Activated B cell treated with CpG ODN at 0.5 μM for 24 hours (primary cell): ENCODE results near the gene VPS29. TPM values are rescaled to one million over a fixed set of nuclear protein-coding genes. Genes with fewer than 3 reads are reported as not detected.

Experiments used
- ATAC-seq: fragments of 200-7000 bp; cut with Tn5 transposase; one replicate; pipeline ENCODE4 v1.10.0; 2021; ENCODE audit warnings: low read depth, mild to moderate bottlenecking, moderate library complexity
- CTCF ChIA-PET: fragments of 350-600 bp; sonication (Branson Sonifier 250); formaldehyde crosslinking; loops from one replicate; lab custom pipeline; 2021; ENCODE audit warnings: antibody characterized with exemption; lab: Charles Lee
- POLR2A ChIA-PET: fragments of 350-600 bp; sonication (Branson Sonifier 250); formaldehyde crosslinking; loops from one replicate; lab custom pipeline; 2021; ENCODE audit warnings: antibody characterized with exemption; lab: Charles Lee
- DNase-seq: peaks from one replicate; pipeline ENCODE4 v3.0.0; 2022
- H3K27ac Mint-ChIP-seq: one replicate; pipeline ENCODE4 v1.8.0; 2020; ENCODE audit warnings: mixed read lengths
- H3K27me3 Mint-ChIP-seq: one replicate; pipeline ENCODE4 v1.8.0; 2021; ENCODE audit warnings: mixed read lengths
- H3K36me3 Mint-ChIP-seq: one replicate; pipeline ENCODE4 v1.8.0; 2021; ENCODE audit warnings: low read depth, mixed read lengths
- H3K4me1 Mint-ChIP-seq: one replicate; pipeline ENCODE4 v1.8.0; 2021; ENCODE audit warnings: mixed read lengths
- H3K4me3 Mint-ChIP-seq: one replicate; pipeline ENCODE4 v1.8.0; 2020; ENCODE audit warnings: mild to moderate bottlenecking, mixed read lengths
- H3K9me3 Mint-ChIP-seq: one replicate; pipeline ENCODE4 v1.8.0; 2020; ENCODE audit warnings: mixed read lengths
- intact Hi-C: fragments of 100-400 bp; cut with micrococcal nuclease; formaldehyde crosslinking; loops from one replicate; pipeline ENCODE4 v1.15.1; 2024
- total RNA-seq: library from RNA; stranded (reverse); gene quantifications from 2 replicates; pipeline ENCODE4 v1.2.3, GENCODE V29; 2022
- TF ChIP-seq, protein P1 (sequence below): fragments of 200-600 bp; IDR thresholded peaks from one replicate; pipeline ENCODE4 v1.8.0; 2022; ENCODE audit warnings: antibody characterized with exemption, mild to moderate bottlenecking

Gene VPS29
- total RNA-seq, 1 donor from 2014 or later = 117 TPM

DNA sequence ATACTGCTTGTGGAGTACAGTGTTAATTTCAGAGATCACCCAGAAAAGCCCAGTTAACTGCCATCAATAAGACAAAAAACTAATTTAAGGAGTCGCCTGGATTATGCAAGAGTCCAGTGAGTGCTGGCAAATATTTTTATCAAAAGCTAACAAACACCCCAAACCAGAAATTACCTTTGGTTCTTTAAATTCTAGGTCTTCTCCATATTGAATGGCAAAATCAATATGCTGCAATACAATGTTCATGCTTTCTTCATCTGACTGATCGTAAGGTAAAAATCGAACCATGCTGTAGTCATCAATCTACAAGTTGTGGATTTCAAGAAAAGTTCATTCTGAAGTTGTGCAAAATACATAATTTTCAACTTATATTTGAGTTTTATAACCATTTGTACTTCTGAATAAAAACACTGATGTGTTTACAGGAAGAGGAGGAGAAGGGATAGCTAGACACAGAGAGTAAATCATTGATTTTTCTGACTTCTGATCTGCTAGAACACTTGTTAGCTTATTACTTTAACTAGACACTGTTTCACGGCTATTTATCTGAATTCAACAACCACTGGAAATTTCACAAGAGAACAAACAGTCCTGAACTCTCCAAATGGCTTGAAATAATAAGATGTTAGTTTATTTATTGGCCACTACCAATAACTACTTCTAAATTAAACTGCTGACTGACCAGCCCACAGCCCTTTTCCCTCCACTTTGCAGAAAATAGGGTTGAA lies 48.2 kb downstream of the VPS29 start:
- Mint-ChIP-seq H3K36me3 (peaks cover 37% of the 10 kb centered on the region), H3K27ac (peak overlapping the region; percentile 19), H3K4me1 (peaks cover 49% of the 10 kb centered on the region), H3K27me3 (no peaks in the 10 kb centered on the region), H3K9me3 (no peaks in the 10 kb centered on the region), H3K4me3 (no peak overlapping the region)
- POLR2A ChIA-PET = interaction anchor here (0.6 to 3.0 kb wide), 2 partner anchors 15 to 234 kb away, joined by 4 to 16 read pairs; partner anchors contain the start of genes FAM216A and GPN3
- intact Hi-C loops = no loop called here
- TF ChIP-seq, protein P1, sequence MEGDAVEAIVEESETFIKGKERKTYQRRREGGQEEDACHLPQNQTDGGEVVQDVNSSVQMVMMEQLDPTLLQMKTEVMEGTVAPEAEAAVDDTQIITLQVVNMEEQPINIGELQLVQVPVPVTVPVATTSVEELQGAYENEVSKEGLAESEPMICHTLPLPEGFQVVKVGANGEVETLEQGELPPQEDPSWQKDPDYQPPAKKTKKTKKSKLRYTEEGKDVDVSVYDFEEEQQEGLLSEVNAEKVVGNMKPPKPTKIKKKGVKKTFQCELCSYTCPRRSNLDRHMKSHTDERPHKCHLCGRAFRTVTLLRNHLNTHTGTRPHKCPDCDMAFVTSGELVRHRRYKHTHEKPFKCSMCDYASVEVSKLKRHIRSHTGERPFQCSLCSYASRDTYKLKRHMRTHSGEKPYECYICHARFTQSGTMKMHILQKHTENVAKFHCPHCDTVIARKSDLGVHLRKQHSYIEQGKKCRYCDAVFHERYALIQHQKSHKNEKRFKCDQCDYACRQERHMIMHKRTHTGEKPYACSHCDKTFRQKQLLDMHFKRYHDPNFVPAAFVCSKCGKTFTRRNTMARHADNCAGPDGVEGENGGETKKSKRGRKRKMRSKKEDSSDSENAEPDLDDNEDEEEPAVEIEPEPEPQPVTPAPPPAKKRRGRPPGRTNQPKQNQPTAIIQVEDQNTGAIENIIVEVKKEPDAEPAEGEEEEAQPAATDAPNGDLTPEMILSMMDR = no peak
- no peak for DNase-seq
- no peak for ATAC-seq
- CTCF ChIA-PET = interaction anchor here (0.8 to 2.0 kb wide), 5 partner anchors 15 to 438 kb away, joined by 3 to 10 read pairs (median 6); partner anchors contain the start of gene FAM216A

DNA sequence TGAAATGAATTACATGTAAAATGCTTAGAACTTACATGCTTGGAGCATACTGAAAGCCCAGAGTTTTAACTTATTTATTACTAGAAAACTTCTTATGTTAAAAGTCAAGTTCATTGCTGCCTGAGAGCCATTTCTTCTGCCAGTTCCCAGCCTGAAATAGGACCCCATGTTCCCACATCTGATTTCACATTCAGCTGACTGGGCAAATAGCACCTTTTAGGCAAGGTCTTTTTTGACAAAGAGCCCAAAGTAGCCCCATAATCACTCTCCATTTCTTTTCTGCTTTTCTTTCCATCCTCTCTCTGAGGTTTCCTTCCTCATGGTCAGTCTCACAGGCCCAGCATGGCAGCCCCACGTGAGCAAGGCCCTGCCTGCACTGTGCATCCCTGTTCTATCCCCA lies 50.6 kb downstream of the VPS29 start:
- peak overlapping the region; percentile 100 for H3K27ac Mint-ChIP-seq

DNA sequence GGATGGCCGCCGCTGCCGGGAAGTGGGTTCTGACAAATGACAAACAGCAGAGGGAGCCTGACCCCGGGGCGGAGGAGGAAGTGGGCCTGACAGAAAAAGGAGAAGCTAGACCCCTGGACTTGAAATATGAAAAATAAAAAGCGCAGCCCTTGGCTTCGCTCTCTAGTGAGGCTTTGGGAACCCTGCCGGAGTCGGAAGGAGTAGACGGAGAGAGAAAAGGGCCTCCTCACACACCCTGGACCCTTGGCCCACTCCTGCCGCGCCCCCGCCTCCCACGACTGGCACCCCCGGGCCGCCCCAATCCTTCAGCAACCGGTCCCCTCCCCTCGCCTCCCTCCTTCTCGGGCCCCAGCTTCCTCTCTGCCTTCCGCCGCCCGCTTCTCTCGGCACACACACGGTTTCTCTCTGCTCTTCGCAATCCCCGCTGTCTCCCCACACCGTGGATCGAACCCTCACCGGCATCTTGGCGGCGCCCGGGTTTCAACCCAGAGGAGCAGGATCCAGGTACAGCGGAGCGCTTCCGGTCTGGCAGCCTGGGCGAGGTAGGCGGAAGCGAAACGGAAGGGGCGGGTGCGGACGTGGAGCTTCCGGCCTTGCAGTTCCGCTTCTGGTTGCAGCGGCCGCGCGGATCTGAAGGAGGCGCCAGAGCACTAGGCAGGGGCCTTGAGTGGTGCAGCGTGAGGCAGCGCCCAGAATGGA lies 52.0 kb downstream of the VPS29 start, which contains the start of gene ARPC3:
Gene ARPC3, minus strand, starts transcription at position 539 of the 699 bp plus-strand sequence. Its CDS starts 77 bp downstream, at position 462.
- ChIA-PET CTCF (interaction anchor here (0.6 to 6.7 kb wide), 50 partner anchors 8 to 445 kb away, joined by 3 to 189 read pairs (median 4); partner anchors contain the start of genes FAM216A, GPN3, RAD9B and VPS29), POLR2A (interaction anchor here (0.6 to 3.4 kb wide), 64 partner anchors 9 to 1236 kb away, joined by 3 to 106 read pairs (median 5); partner anchors contain the start of genes ACAD10, ATP2A2, BRAP and CCDC63)
- H3K4me3 Mint-ChIP-seq = peak within 1 kb of the TSS; percentile 100
- ATAC-seq (peak; percentile 92), DNase-seq (peak; percentile 92)
- peaks cover 48% of the 10 kb centered on the region for H3K4me1 Mint-ChIP-seq
- H3K27ac Mint-ChIP-seq = peak within 1 kb of the TSS; percentile 100
- H3K36me3 Mint-ChIP-seq = peaks cover 52% of the 10 kb centered on the region
- TF ChIP-seq, protein P1 = no peak
- no peaks in the 10 kb centered on the region for H3K9me3 Mint-ChIP-seq
- H3K27me3 Mint-ChIP-seq = no peaks in the 10 kb centered on the region
- intact Hi-C loops = loop anchor here (1.0 to 5.0 kb wide), 10 partner anchors 18 to 438 kb away; partner anchors contain the start of genes CCDC63, FAM216A, GPN3 and RAD9B

More for the DNA sequence above, 50.6 kb downstream of the VPS29 start:
- POLR2A ChIA-PET = interaction anchor here (0.6 to 3.4 kb wide), 7 partner anchors 11 to 326 kb away, joined by 3 to 106 read pairs (median 15); partner anchors contain the start of genes FAM216A and GPN3
- ATAC-seq = no peak
- CTCF ChIA-PET = interaction anchor here (0.6 to 6.7 kb wide), 9 partner anchors 17 to 442 kb away, joined by 3 to 189 read pairs (median 16); partner anchors contain the start of genes FAM216A, GPN3, RAD9B and VPS29
- peaks cover 51% of the 10 kb centered on the region for H3K36me3 Mint-ChIP-seq
- TF ChIP-seq, protein P1 = no peak
- no peaks in the 10 kb centered on the region for H3K27me3 Mint-ChIP-seq
- intact Hi-C loops = no loop called here
- no peak overlapping the region for H3K4me3 Mint-ChIP-seq
- DNase-seq = no peak
- H3K9me3 Mint-ChIP-seq = no peaks in the 10 kb centered on the region
- H3K4me1 Mint-ChIP-seq = peaks cover 49% of the 10 kb centered on the region

DNA sequence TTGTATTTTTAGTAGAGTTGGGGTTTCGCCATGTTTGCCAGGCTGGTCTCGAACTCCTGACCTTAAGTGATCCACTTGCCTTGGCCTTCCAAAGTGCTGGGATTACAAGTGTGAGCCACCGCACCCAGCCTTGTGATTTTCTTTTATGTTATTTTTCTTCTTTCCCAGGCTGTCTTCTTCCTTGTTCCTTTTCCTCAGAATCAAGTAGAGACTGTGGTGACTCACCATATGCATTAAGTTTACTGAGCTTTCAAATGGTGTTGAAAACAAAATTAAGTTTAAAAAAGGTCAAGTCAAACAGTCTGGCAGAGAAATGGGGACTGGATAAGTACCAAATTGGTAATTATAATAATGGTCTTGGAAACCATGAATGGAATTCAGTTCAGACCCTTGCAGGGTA lies 57.5 kb downstream of the VPS29 start:
- CTCF ChIA-PET = interaction anchor here (1.9 kb wide), 1 partner anchor 13 kb away, joined by 8 read pairs; no protein-coding TSS in a partner anchor
- Mint-ChIP-seq H3K9me3 (no peaks in the 10 kb centered on the region), H3K27me3 (no peaks in the 10 kb centered on the region), H3K4me3 (no peak overlapping the region), H3K27ac (no peak overlapping the region), H3K4me1 (peaks cover 40% of the 10 kb centered on the region), H3K36me3 (peaks cover 64% of the 10 kb centered on the region)
- POLR2A ChIA-PET = no interaction called here
- intact Hi-C loops = no loop called here
- no peak for DNase-seq
- ATAC-seq = no peak
- TF ChIP-seq, protein P1 = no peak

Other genes with a start within 250 kb of the VPS29 start
- 94.8 and 100 TPM in 2 replicates for gene ATP2A2, start 220.9 kb downstream of the VPS29 start, total RNA-seq
- 69.8 and 76.2 TPM in 2 replicates for gene ANAPC7, start 98.4 kb downstream of the VPS29 start, total RNA-seq
- gene ARPC3, start 51.8 kb downstream of the VPS29 start, total RNA-seq = 435 and 459 TPM in 2 replicates
- 17.0 and 19.0 TPM in 2 replicates for gene GPN3, start 33.9 kb downstream of the VPS29 start, total RNA-seq
- 9.7 and 9.9 TPM in 2 replicates for gene FAM216A, start 33.3 kb downstream of the VPS29 start, total RNA-seq
- 1.2 and 1.3 TPM in 2 replicates for gene RAD9B, start 220 bp upstream of the VPS29 start, total RNA-seq
- 34.5 and 40.8 TPM in 2 replicates for gene PPTC7, start 81.2 kb upstream of the VPS29 start, total RNA-seq
- 22.4 and 29.5 TPM in 2 replicates for gene TCTN1, start 112.0 kb upstream of the VPS29 start, total RNA-seq
- 80.7 and 83.9 TPM in 2 replicates for gene HVCN1, start 187.0 kb upstream of the VPS29 start, total RNA-seq
- gene PPP1CC, start 240.8 kb upstream of the VPS29 start, total RNA-seq = 148 and 152 TPM in 2 replicates